Tibial nerve (tissue), 4 donors: Measurements from ENCODE around the gene NOX1. TPM values are rescaled to one million over a fixed set of nuclear protein-coding genes. Genes with fewer than 3 reads are reported as not detected.
A peak's percentile ranks its signal among the peaks of the same experiment; 100 is the strongest.

Experiments used
- DNase-seq, 2 donors: peaks; one replicate each; pipeline ENCODE4 v3.0.0-alpha.2; 2019; ENCODE audit warnings: low spot score in 2 of 2
- H3K27ac ChIP-seq, 4 donors: fragments of 200-600 bp; sonication (generic) in 3 of 4; one replicate each; pipeline ENCODE4 v1.5.1; 2017 to 2019; ENCODE audit warnings: mild to moderate bottlenecking in 1 of 4
- H3K27me3 ChIP-seq, 2 donors: fragments of 200-600 bp; sonication (generic) in 1 of 2; one replicate each; pipeline versions ENCODE4 v1.5.1 to v1.6.0; 2017 to 2019
- H3K36me3 ChIP-seq, 3 donors: fragments of 200-600 bp; sonication (generic); one replicate each; pipeline ENCODE4 v1.5.1; 2018 to 2019
- H3K4me1 ChIP-seq, 4 donors: fragments of 200-600 bp; sonication (generic) in 3 of 4; one replicate each; pipeline ENCODE4 v1.5.1; 2017 to 2019
- H3K4me3 ChIP-seq, 4 donors: fragments of 200-600 bp; sonication (generic) in 3 of 4; one replicate each; pipeline ENCODE4 v1.5.1; 2017 to 2019; ENCODE audit warnings: mild to moderate bottlenecking in 1 of 4, moderate library complexity in 1 of 4
- H3K9me3 ChIP-seq, 4 donors: fragments of 200-600 bp; sonication (generic) in 3 of 4; one replicate each; pipeline ENCODE4 v1.5.1; 2017 to 2019
- CTCF ChIP-seq, 5 experiments: fragments of 200-600 bp in 3 of 5; fragments of 450-650 bp in 2 of 5; sonication (generic) in 3 of 5; IDR thresholded peaks; one replicate each; pipeline ENCODE4 v1.5.1; 2016 to 2019; ENCODE audit warnings: antibody characterized with exemption in 5 of 5, mild to moderate bottlenecking in 3 of 5, moderate library complexity in 2 of 5
- EP300 ChIP-seq, 2 donors: sonication (generic); formaldehyde crosslinking; IDR thresholded peaks; one replicate each; pipeline ENCODE4 v1.6.1; 2017; ENCODE audit warnings: antibody characterized with exemption in 2 of 2, mild to moderate bottlenecking in 1 of 2
- POLR2A ChIP-seq, 2 donors: fragments of 450-650 bp; IDR thresholded peaks; one replicate each; pipeline ENCODE4 v1.6.1; 2017; ENCODE audit warnings: antibody characterized with exemption in 2 of 2, mild to moderate bottlenecking in 2 of 2, moderate library complexity in 2 of 2
- WGBS, 2 donors: methylation state at CpG; one replicate each; pipeline ENCODE4 v1.1.5; 2018; 5-methylcytosine and 5-hydroxymethylcytosine counted together
- total RNA-seq, 4 donors: library from RNA; depleted of rRNA; stranded (reverse); fragments of >200 nt; gene quantifications; one replicate each; pipeline ENCODE4 v1.1.0, GENCODE V29; 2016

The NOX1 gene
- total RNA-seq, 4 donors from 2014 or later, result not detected

GRCh38 chrX:100904433-100904832, 30.3 kb upstream of the NOX1 start:
- no peak overlapping the region for H3K27ac ChIP-seq
- DNase-seq, result no peak
- H3K36me3 ChIP-seq, result no peaks in the 10 kb centered on the region
- no peaks in the 10 kb centered on the region for H3K4me1 ChIP-seq
- TF ChIP-seq POLR2A (IDR thresholded peaks at IDR 0.05) (no peak), CTCF (IDR thresholded peaks at IDR 0.05) (no peak), EP300 (IDR thresholded peaks at IDR 0.05) (no peak)
- no peaks in the 10 kb centered on the region for H3K27me3 ChIP-seq
- peaks cover 0 to 6% (median 0%) of the 10 kb centered on the region in 4 donors for H3K9me3 ChIP-seq
- WGBS, 2 donors, result 40 to 100% methylated on average over 1 to 2 of the region's 2 CpGs
- H3K4me3 ChIP-seq, result no peak overlapping the region

GRCh38 chrX:100895365-100896075, 21.4 kb upstream of the NOX1 start:
- H3K27me3 ChIP-seq, result no peaks in the 10 kb centered on the region
- peak in 1 of 2 donors; percentile 4 for DNase-seq
- peak in 2 of 5 experiments; percentile 12 to 14 for TF ChIP-seq CTCF (IDR thresholded peaks at IDR 0.05)
- no peak for TF ChIP-seq EP300 (IDR thresholded peaks at IDR 0.05)
- peaks cover 0 to 3% (median 0%) of the 10 kb centered on the region in 4 donors for H3K9me3 ChIP-seq
- no peak overlapping the region for H3K27ac ChIP-seq
- no peak overlapping the region for H3K4me3 ChIP-seq
- WGBS, 2 donors, result 29% methylated on average over 5 of the region's 5 CpGs
- no peaks in the 10 kb centered on the region for H3K4me1 ChIP-seq
- H3K36me3 ChIP-seq, result no peaks in the 10 kb centered on the region

- H3K27me3 ChIP-seq, result peaks cover 0 to 3% of the 10 kb centered on the region in 2 donors
- no peaks in the 10 kb centered on the region for H3K36me3 ChIP-seq
- H3K4me3 ChIP-seq, result no peak overlapping the region
- DNase-seq, result no peak
- no peaks in the 10 kb centered on the region for H3K9me3 ChIP-seq
- no peak overlapping the region for H3K27ac ChIP-seq
- H3K4me1 ChIP-seq, result no peaks in the 10 kb centered on the region
- WGBS, 2 donors, result 48 to 51% methylated on average over 4 of the region's 4 CpGs
- no peak for TF ChIP-seq EP300 (IDR thresholded peaks at IDR 0.05)
These were observed 9.5 kb upstream of the NOX1 start for GRCh38 chrX:100883654-100884053.

GRCh38 chrX:100880368-100880767, 6.2 kb upstream of the NOX1 start:
- H3K27me3 ChIP-seq, result peaks cover 0 to 7% of the 10 kb centered on the region in 2 donors
- no peaks in the 10 kb centered on the region for H3K9me3 ChIP-seq
- TF ChIP-seq POLR2A (IDR thresholded peaks at IDR 0.05) (no peak), EP300 (IDR thresholded peaks at IDR 0.05) (no peak), CTCF (IDR thresholded peaks at IDR 0.05) (no peak)
- 81 to 92% methylated on average over 1 to 2 of the region's 2 CpGs for WGBS, 2 donors
- no peaks in the 10 kb centered on the region for H3K4me1 ChIP-seq
- no peak for DNase-seq
- no peak overlapping the region for H3K27ac ChIP-seq
- H3K4me3 ChIP-seq, result no peak overlapping the region
- H3K36me3 ChIP-seq, result no peaks in the 10 kb centered on the region

- TF ChIP-seq EP300 (IDR thresholded peaks at IDR 0.05), result no peak
- no peak for TF ChIP-seq POLR2A (IDR thresholded peaks at IDR 0.05)
- no peak for TF ChIP-seq CTCF (IDR thresholded peaks at IDR 0.05)
- no peaks in the 10 kb centered on the region for H3K9me3 ChIP-seq
- H3K27me3 ChIP-seq, result peaks cover 0 to 17% of the 10 kb centered on the region in 2 donors
- no peaks in the 10 kb centered on the region for H3K4me1 ChIP-seq
- no peaks in the 10 kb centered on the region for H3K36me3 ChIP-seq
- no peak overlapping the region for H3K4me3 ChIP-seq
- WGBS, 2 donors, result 66 to 79% methylated on average over 9 of the region's 9 CpGs
- no peak for DNase-seq
- H3K27ac ChIP-seq, result no peak overlapping the region
These were observed 2.3 kb downstream of the NOX1 start for GRCh38 chrX:100871594-100872560.
